Fibroblast of lung (primary cell): ENCODE results near the gene C19orf33. TPM values are rescaled to one million over a fixed set of nuclear protein-coding genes. Genes with fewer than 3 reads are reported as not detected.

Source experiments
- DNase-seq, 2 donors: peaks; one replicate each; pipeline versions ENCODE4 v3.0.0 to v3.0.0-alpha.2; 2010; ENCODE audit warnings: low read depth in 2 of 2
- H2AFZ ChIP-seq: 2 replicates; pipeline ENCODE4 v1.5.1; 2012; ENCODE audit warnings: low read length, control low read depth, inconsistent platforms
- H3K27ac ChIP-seq: 2 replicates; pipeline ENCODE4 v1.5.1; 2011; ENCODE audit warnings: low read length, control low read depth; ENCODE audit not compliant: insufficient read depth
- H3K27me3 ChIP-seq: 2 replicates; pipeline ENCODE4 v1.5.1; 2011; ENCODE audit warnings: mild to moderate bottlenecking, low read length; ENCODE audit not compliant: control insufficient read depth, insufficient read depth
- H3K36me3 ChIP-seq: 2 replicates; pipeline ENCODE4 v1.5.1; 2011; ENCODE audit warnings: low read length; ENCODE audit not compliant: control insufficient read depth, insufficient read depth
- H3K4me1 ChIP-seq: 2 replicates; pipeline ENCODE4 v1.5.1; 2011; ENCODE audit warnings: low read length; ENCODE audit not compliant: control insufficient read depth, insufficient read depth; ENCODE audit errors: extremely low read depth
- H3K4me2 ChIP-seq: 2 replicates; pipeline ENCODE4 v1.5.1; 2011; ENCODE audit warnings: low read length, control low read depth; ENCODE audit not compliant: insufficient read depth; ENCODE audit errors: extremely low read depth
- H3K4me3 ChIP-seq, 4 experiments: fragments of 200-600 bp in 1 of 4; sonication (generic) in 1 of 4; replicated peaks in 1 of 4; 2 replicates each; pipeline ENCODE4 v1.5.1; 2011 to 2016; ENCODE audit warnings: low read length in 4 of 4, low read depth in 3 of 4, mild to moderate bottlenecking in 3 of 4, control low read depth in 2 of 4, inconsistent platforms in 1 of 4, mixed read lengths in 1 of 4; ENCODE audit not compliant: insufficient read depth in 1 of 4; ENCODE audit errors: control extremely low read depth in 1 of 4
- H3K79me2 ChIP-seq: 2 replicates; pipeline ENCODE4 v1.5.1; 2012; ENCODE audit warnings: mild to moderate bottlenecking, low read length, inconsistent platforms; ENCODE audit not compliant: control insufficient read depth, insufficient read depth
- H3K9ac ChIP-seq: 2 replicates; pipeline ENCODE4 v1.5.1; 2011; ENCODE audit warnings: mild to moderate bottlenecking, low read length, control low read depth; ENCODE audit not compliant: insufficient read depth
- H3K9me3 ChIP-seq: 2 replicates; pipeline ENCODE4 v1.5.1; 2012; ENCODE audit warnings: low read depth, low read length; ENCODE audit not compliant: control insufficient read depth, insufficient read depth
- H4K20me1 ChIP-seq: 2 replicates; pipeline ENCODE4 v1.5.1; 2011; ENCODE audit warnings: low read length; ENCODE audit not compliant: control insufficient read depth, insufficient read depth; ENCODE audit errors: extremely low read depth
- CTCF ChIP-seq, 2 donors: IDR thresholded peaks in 1 of 2; conservative IDR thresholded peaks in 1 of 2; 1 replicate in 1 of 2; 2 replicates in 1 of 2; pipeline ENCODE4 v1.5.1; 2011 to 2012; ENCODE audit warnings: low read length in 2 of 2, control low read depth in 1 of 2, inconsistent platforms in 1 of 2, low read depth in 1 of 2, mild to moderate bottlenecking in 1 of 2
- EZH2 ChIP-seq: IDR thresholded peaks from 2 replicates; pipeline ENCODE4 v1.5.1; 2012; ENCODE audit warnings: low read length, control low read depth, mild to moderate bottlenecking; ENCODE audit errors: missing control alignments
- polyA plus RNA-seq, 2 donors: library from polyadenylated mRNA; depleted of rRNA in 1 of 2; stranded (reverse) in 1 of 2; unstranded in 1 of 2; fragments of >200 nt; gene quantifications; 2 replicates each; pipeline ENCODE4 v1.2.1, GENCODE V29; 2011 to 2012; ENCODE audit warnings: missing spikeins in 1 of 2
- total RNA-seq: library from RNA; depleted of rRNA; stranded (reverse); fragments of >200 nt; gene quantifications from 2 replicates; pipeline ENCODE4 v1.2.1, GENCODE V29; 2014

C19orf33 gene
- total and polyA plus RNA-seq, 2 donors (not counting 1 experiment from before 2014, with no cell fraction given), result not detected

- TF ChIP-seq EZH2 (no peak), CTCF (conservative IDR thresholded peaks at IDR 0.05 in 1 of 2, IDR thresholded peaks at IDR 0.05 in 1 of 2; ENCODE audit: low read depth in 1 of 2, low read length in 2 of 2) (no peak)
- no peak for DNase-seq
- H3K79me2 ChIP-seq, result peaks cover 26% of the 10 kb centered on the region
Observed at GRCh38 chr19:38323291-38323690, 19.2 kb downstream of the C19orf33 start.

GRCh38 chr19:38324431-38324830 is 20.4 kb downstream of the C19orf33 start:
- Histone ChIP-seq H3K4me3 (no peak overlapping the region), H3K36me3 (peaks cover 9% of the 10 kb centered on the region), H4K20me1 (no peaks in the 10 kb centered on the region), H3K27ac (no peak overlapping the region), H3K27me3 (no peaks in the 10 kb centered on the region), H3K9ac (no peak overlapping the region), H3K9me3 (no peaks in the 10 kb centered on the region), H2AFZ (no peak overlapping the region), H3K79me2 (peaks cover 26% of the 10 kb centered on the region), H3K4me2 (no peak overlapping the region), H3K4me1 (peaks cover 5% of the 10 kb centered on the region)
- no peak for TF ChIP-seq EZH2
- TF ChIP-seq CTCF (conservative IDR thresholded peaks at IDR 0.05 in 1 of 2, IDR thresholded peaks at IDR 0.05 in 1 of 2; ENCODE audit: low read depth in 1 of 2, low read length in 2 of 2), result no peak
- no peak for DNase-seq

More at GRCh38 chr19:38323291-38323690, 19.2 kb downstream of the C19orf33 start:
- H2AFZ ChIP-seq, result no peak overlapping the region
- H3K27ac ChIP-seq, result no peak overlapping the region
- H3K9me3 ChIP-seq, result no peaks in the 10 kb centered on the region
- H3K4me2 ChIP-seq, result no peak overlapping the region
- H3K27me3 ChIP-seq, result no peaks in the 10 kb centered on the region
- H3K4me1 ChIP-seq, result peaks cover 12% of the 10 kb centered on the region
- peaks cover 9% of the 10 kb centered on the region for H3K36me3 ChIP-seq
- no peak overlapping the region for H3K4me3 ChIP-seq
- no peak overlapping the region for H3K9ac ChIP-seq
- no peaks in the 10 kb centered on the region for H4K20me1 ChIP-seq

GRCh38 chr19:38326591-38326990 is 22.5 kb downstream of the C19orf33 start:
- TF ChIP-seq EZH2, result no peak
- TF ChIP-seq CTCF (conservative IDR thresholded peaks at IDR 0.05 in 1 of 2, IDR thresholded peaks at IDR 0.05 in 1 of 2; ENCODE audit: low read depth in 1 of 2, low read length in 2 of 2), result no peak
- Histone ChIP-seq H3K79me2 (peaks cover 12% of the 10 kb centered on the region), H3K9ac (no peak overlapping the region), H2AFZ (no peak overlapping the region), H3K9me3 (no peaks in the 10 kb centered on the region), H3K4me2 (no peak overlapping the region), H3K27me3 (no peaks in the 10 kb centered on the region), H3K27ac (no peak overlapping the region), H3K36me3 (peaks cover 9% of the 10 kb centered on the region), H3K4me3 (no peak overlapping the region), H4K20me1 (no peaks in the 10 kb centered on the region), H3K4me1 (peaks cover under 1% of the 10 kb centered on the region)
- no peak for DNase-seq
